ENCODE results near the gene ZNF423.

The ZNF423 gene

GRCh38 chr16:49493836-49494235 lies 362.1 kb downstream of the ZNF423 start:
- no peaks in the 10 kb centered on the region for H3K36me3 ChIP-seq (ENCODE audit: control insufficient read depth, insufficient read depth, low read length)
- H3K27me3 ChIP-seq (ENCODE audit: control insufficient read depth, insufficient read depth, low read length): no peaks in the 10 kb centered on the region
- H3K4me3 ChIP-seq (ENCODE audit: low read depth, low read length): no peak overlapping the region
- H3K4me1 ChIP-seq (ENCODE audit: control insufficient read depth, insufficient read depth, low read length): peaks cover 7% of the 10 kb centered on the region
- H3K27ac ChIP-seq (ENCODE audit: low read depth, low read length): no peak overlapping the region
- H3K9me3 ChIP-seq (ENCODE audit: control insufficient read depth, insufficient read depth, low read length): no peaks in the 10 kb centered on the region
- H3K9ac ChIP-seq (ENCODE audit: low read depth, low read length): no peak overlapping the region

DNA sequence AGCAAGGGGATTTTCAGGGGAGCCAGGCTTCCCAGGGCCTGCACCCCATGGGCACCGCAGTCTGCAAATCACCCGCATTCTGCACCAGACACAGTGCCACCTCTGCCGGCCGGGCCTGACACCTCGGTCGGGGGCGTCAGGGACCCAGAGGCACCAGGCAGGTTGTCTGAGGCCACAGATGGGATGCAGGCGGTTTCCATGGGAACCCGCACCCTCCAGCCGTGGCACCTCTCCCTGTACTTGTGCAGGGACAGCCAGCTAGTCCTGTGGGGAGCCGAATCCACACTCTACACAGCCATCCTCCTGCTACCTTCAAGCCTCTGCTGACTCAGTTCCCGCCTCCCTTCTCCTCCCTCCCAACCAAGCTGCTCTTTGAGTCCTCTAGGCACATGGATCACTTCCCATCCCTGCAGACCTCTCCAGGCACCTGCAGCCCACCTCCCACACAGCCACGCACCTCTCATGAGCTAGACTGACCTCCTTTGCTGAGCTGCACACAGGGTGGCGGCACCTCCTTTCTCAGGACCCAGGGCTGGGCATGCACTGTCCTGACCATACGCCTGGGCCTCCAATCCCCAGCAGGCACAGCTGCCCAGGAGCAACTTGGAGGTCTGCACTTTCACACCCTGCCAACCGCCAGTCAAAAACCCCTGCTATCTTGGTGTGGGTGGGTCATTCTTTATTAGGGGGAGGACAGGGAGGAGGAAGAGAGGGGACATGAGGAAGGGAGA lies 362.9 kb downstream of the ZNF423 start:
- Histone ChIP-seq H3K9ac (ENCODE audit: low read depth, low read length) (no peak overlapping the region), H3K27ac (ENCODE audit: low read depth, low read length) (no peak overlapping the region), H3K9me3 (ENCODE audit: control insufficient read depth, insufficient read depth, low read length) (no peaks in the 10 kb centered on the region), H3K4me3 (ENCODE audit: low read depth, low read length) (no peak overlapping the region), H3K4me1 (ENCODE audit: control insufficient read depth, insufficient read depth, low read length) (peaks cover 7% of the 10 kb centered on the region), H3K27me3 (ENCODE audit: control insufficient read depth, insufficient read depth, low read length) (no peaks in the 10 kb centered on the region), H3K36me3 (ENCODE audit: control insufficient read depth, insufficient read depth, low read length) (no peaks in the 10 kb centered on the region)

- no peak overlapping the region for H3K9ac ChIP-seq (ENCODE audit: low read depth, low read length)
Measured at GRCh38 chr16:49491771-49492761, 363.8 kb downstream of the ZNF423 start.

GRCh38 chr16:49491106-49491670 lies 364.7 kb downstream of the ZNF423 start:
- Histone ChIP-seq H3K9ac (ENCODE audit: low read depth, low read length) (no peak overlapping the region), H3K9me3 (ENCODE audit: control insufficient read depth, insufficient read depth, low read length) (no peaks in the 10 kb centered on the region), H3K4me3 (ENCODE audit: low read depth, low read length) (no peak overlapping the region), H3K4me1 (ENCODE audit: control insufficient read depth, insufficient read depth, low read length) (peaks cover 7% of the 10 kb centered on the region), H3K27me3 (ENCODE audit: control insufficient read depth, insufficient read depth, low read length) (no peaks in the 10 kb centered on the region), H3K27ac (ENCODE audit: low read depth, low read length) (peak overlapping the region; percentile 40), H3K36me3 (ENCODE audit: control insufficient read depth, insufficient read depth, low read length) (no peaks in the 10 kb centered on the region)

More at GRCh38 chr16:49491771-49492761, 363.8 kb downstream of the ZNF423 start:
- Histone ChIP-seq H3K27me3 (ENCODE audit: control insufficient read depth, insufficient read depth, low read length) (no peaks in the 10 kb centered on the region), H3K4me3 (ENCODE audit: low read depth, low read length) (peak overlapping the region; percentile 15; the same call in 1 of the 2 replicates), H3K27ac (ENCODE audit: low read depth, low read length) (peak overlapping the region; percentile 40), H3K9me3 (ENCODE audit: control insufficient read depth, insufficient read depth, low read length) (no peaks in the 10 kb centered on the region), H3K36me3 (ENCODE audit: control insufficient read depth, insufficient read depth, low read length) (no peaks in the 10 kb centered on the region), H3K4me1 (ENCODE audit: control insufficient read depth, insufficient read depth, low read length) (peaks cover 7% of the 10 kb centered on the region)

GRCh38 chr16:49490321-49490705 lies 365.6 kb downstream of the ZNF423 start:
- Histone ChIP-seq H3K4me1 (ENCODE audit: control insufficient read depth, insufficient read depth, low read length) (peaks cover 7% of the 10 kb centered on the region), H3K27ac (ENCODE audit: low read depth, low read length) (no peak overlapping the region), H3K36me3 (ENCODE audit: control insufficient read depth, insufficient read depth, low read length) (no peaks in the 10 kb centered on the region), H3K9ac (ENCODE audit: low read depth, low read length) (no peak overlapping the region), H3K9me3 (ENCODE audit: control insufficient read depth, insufficient read depth, low read length) (no peaks in the 10 kb centered on the region), H3K27me3 (ENCODE audit: control insufficient read depth, insufficient read depth, low read length) (no peaks in the 10 kb centered on the region), H3K4me3 (ENCODE audit: low read depth, low read length) (no peak overlapping the region)

- no peak overlapping the region for H3K27ac ChIP-seq (ENCODE audit: low read depth, low read length)
- no peak overlapping the region for H3K9ac ChIP-seq (ENCODE audit: low read depth, low read length)
- peaks cover 7% of the 10 kb centered on the region for H3K4me1 ChIP-seq (ENCODE audit: control insufficient read depth, insufficient read depth, low read length)
- H3K4me3 ChIP-seq (ENCODE audit: low read depth, low read length): no peak overlapping the region
- no peaks in the 10 kb centered on the region for H3K9me3 ChIP-seq (ENCODE audit: control insufficient read depth, insufficient read depth, low read length)
- H3K36me3 ChIP-seq (ENCODE audit: control insufficient read depth, insufficient read depth, low read length): no peaks in the 10 kb centered on the region
- no peaks in the 10 kb centered on the region for H3K27me3 ChIP-seq (ENCODE audit: control insufficient read depth, insufficient read depth, low read length)
Measured at GRCh38 chr16:49489686-49490320, 366.1 kb downstream of the ZNF423 start.

- Histone ChIP-seq H3K9ac (ENCODE audit: low read depth, low read length) (no peak overlapping the region), H3K4me3 (ENCODE audit: low read depth, low read length) (no peak overlapping the region), H3K27ac (ENCODE audit: low read depth, low read length) (no peak overlapping the region)
Measured at GRCh38 chr16:49488740-49489525, 367.0 kb downstream of the ZNF423 start.

DNA sequence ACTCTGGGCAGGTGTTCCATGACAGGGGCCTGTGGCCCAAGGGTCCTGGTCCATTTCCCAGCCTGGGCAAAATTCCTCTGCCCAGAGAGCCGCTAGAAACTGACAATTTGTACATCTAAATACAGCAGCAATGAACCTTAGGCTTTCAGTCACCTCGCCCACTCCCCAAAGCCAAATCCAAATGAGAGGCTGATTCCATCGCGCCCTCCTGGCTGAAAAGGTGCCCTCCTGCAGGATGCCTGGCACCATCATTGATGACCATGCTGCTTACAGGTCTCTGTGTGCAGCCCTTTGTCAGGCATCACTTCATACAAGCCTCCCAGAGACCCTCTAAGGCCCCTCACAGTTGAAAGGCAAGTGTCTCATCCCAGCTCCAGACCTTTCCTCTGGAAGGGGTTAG lies 367.6 kb downstream of the ZNF423 start:
- Histone ChIP-seq H3K27me3 (ENCODE audit: control insufficient read depth, insufficient read depth, low read length) (peaks cover 5% of the 10 kb centered on the region; the same call in 1 of the 2 replicates), H3K36me3 (ENCODE audit: control insufficient read depth, insufficient read depth, low read length) (no peaks in the 10 kb centered on the region), H3K4me3 (ENCODE audit: low read depth, low read length) (no peak overlapping the region), H3K27ac (ENCODE audit: low read depth, low read length) (no peak overlapping the region), H3K9ac (ENCODE audit: low read depth, low read length) (no peak overlapping the region), H3K9me3 (ENCODE audit: control insufficient read depth, insufficient read depth, low read length) (no peaks in the 10 kb centered on the region), H3K4me1 (ENCODE audit: control insufficient read depth, insufficient read depth, low read length) (peaks cover 12% of the 10 kb centered on the region)

More at GRCh38 chr16:49488740-49489525, 367.0 kb downstream of the ZNF423 start:
- Histone ChIP-seq H3K9me3 (ENCODE audit: control insufficient read depth, insufficient read depth, low read length) (no peaks in the 10 kb centered on the region), H3K36me3 (ENCODE audit: control insufficient read depth, insufficient read depth, low read length) (no peaks in the 10 kb centered on the region), H3K4me1 (ENCODE audit: control insufficient read depth, insufficient read depth, low read length) (peaks cover 11% of the 10 kb centered on the region), H3K27me3 (ENCODE audit: control insufficient read depth, insufficient read depth, low read length) (peaks cover under 1% of the 10 kb centered on the region; the same call in 1 of the 2 replicates)

DNA sequence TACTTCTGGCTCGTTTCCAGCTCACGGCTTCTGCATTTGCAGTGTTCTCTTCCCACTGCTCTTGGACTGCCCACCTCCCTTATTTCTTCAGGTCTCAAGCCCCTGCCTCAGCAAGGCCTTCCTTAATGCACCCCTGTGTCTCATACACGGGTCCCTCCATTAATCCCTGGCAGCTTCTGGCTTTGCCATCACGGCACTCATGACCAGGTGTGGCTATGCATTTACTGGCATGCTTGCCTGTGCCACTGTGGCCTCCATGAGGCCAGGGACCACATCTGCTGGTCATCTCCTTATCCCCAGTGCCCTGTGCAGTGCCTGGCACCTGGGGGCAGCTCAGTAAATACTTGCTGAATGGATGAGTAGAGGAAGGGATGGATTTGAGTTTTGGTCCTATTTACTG lies 368.2 kb downstream of the ZNF423 start:
- Histone ChIP-seq H3K9me3 (ENCODE audit: control insufficient read depth, insufficient read depth, low read length) (no peaks in the 10 kb centered on the region), H3K36me3 (ENCODE audit: control insufficient read depth, insufficient read depth, low read length) (no peaks in the 10 kb centered on the region), H3K4me3 (ENCODE audit: low read depth, low read length) (no peak overlapping the region), H3K4me1 (ENCODE audit: control insufficient read depth, insufficient read depth, low read length) (peaks cover 12% of the 10 kb centered on the region), H3K27me3 (ENCODE audit: control insufficient read depth, insufficient read depth, low read length) (peaks cover 5% of the 10 kb centered on the region; the same call in 1 of the 2 replicates), H3K27ac (ENCODE audit: low read depth, low read length) (no peak overlapping the region), H3K9ac (ENCODE audit: low read depth, low read length) (no peak overlapping the region)

DNA sequence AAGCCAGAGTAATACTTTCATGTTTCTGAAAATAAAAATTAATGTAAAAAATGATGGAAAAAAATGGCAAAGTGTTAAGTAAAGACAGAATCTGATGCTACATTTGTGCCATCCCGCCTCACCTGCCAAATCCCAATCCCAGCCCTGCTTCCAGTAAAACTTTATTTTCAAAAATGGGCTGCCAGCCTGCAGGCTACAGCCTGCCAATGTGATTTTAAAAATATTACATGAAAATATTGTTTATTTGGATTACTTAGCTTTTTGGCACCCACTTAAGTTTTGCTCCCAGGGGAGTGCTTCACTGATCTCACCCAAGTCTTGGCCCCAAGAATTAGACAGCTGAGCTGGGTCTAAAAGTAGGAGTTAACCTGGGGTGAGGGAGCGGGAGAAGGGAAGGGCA lies 369.5 kb downstream of the ZNF423 start:
- H3K9ac ChIP-seq (ENCODE audit: low read depth, low read length): no peak overlapping the region
- H3K36me3 ChIP-seq (ENCODE audit: control insufficient read depth, insufficient read depth, low read length): no peaks in the 10 kb centered on the region
- H3K4me1 ChIP-seq (ENCODE audit: control insufficient read depth, insufficient read depth, low read length): peaks cover 5% of the 10 kb centered on the region; the same call in 1 of the 2 replicates
- no peaks in the 10 kb centered on the region for H3K9me3 ChIP-seq (ENCODE audit: control insufficient read depth, insufficient read depth, low read length)
- H3K27ac ChIP-seq (ENCODE audit: low read depth, low read length): no peak overlapping the region
- H3K27me3 ChIP-seq (ENCODE audit: control insufficient read depth, insufficient read depth, low read length): peaks cover 8% of the 10 kb centered on the region
- H3K4me3 ChIP-seq (ENCODE audit: low read depth, low read length): no peak overlapping the region

Data from HUES48 (cell line).